NCI-H524 treated with DMSO at 0.1 percent for 48 hours (cell line): ENCODE results near the gene ARL4C.

ENCODE experiments used
- DNase-seq: peaks from one replicate; lab custom pipeline; 2025; lab: John Stamatoyannopoulos, UW

Gene ARL4C

DNA sequence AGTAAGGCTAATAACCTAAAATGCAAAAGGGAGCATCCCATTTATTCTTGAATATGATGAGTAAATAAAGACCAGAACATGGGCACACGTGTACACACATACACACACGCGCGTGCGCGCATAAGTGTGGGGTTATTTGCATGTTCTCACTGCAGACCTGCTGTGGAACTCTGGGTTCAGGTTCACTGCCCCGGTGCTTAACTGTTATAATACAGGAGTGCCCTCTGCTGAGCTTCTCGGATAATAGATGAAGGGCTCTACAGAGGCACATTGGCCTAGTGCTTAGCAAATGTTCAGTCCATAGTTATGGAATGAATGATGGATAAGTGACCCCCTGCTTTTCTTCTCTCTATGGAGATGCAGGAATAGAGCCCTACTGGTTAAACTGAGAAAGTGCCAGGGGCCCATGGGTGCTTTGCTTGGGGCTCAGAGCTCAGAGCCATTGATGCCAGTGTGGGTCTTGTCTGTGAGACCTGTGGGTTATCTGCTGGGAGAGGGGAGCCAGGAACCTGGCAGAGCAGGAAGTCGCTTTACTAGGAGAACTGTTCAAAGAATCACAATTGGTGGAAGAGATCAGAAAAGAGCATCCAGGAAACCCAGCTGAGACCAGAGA lies 3.6 kb upstream of the ARL4C start:
- peak; percentile 31 for DNase-seq

DNA sequence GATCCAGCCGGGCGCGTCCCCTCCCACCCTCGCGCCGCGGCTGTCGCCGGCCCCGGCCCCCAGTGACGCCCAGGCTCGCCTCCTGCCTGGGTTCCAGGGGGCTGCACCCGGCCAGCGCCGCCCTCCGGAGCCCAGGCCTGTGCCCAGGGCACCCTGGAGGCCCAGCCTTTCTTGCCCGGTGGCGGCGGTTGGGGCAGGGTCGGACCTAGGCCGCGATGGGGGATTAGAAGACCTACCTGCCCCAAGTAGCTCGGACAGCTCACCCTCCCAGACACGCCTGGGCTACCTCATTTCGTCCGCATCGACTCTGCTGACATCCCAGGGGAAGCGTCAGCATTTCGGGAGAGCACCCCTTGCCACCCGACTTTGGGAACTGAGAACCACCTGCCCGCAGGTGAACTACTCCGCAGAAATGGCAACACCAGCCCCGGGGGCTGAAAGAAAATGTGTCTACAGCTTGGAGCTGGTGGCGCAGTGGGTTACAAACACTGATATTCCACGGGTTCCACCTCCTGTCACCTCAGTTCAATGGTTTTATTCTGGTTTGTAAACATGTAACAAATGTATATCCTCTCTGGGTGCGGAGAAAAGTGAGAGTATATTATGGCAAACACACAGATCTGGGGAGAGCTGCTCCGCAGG lies 834 bp upstream of the ARL4C start:
- no peak for DNase-seq

- no peak for DNase-seq
Observed at GRCh38 chr2:234496055-234496834, 636 bp downstream of the ARL4C start.

GRCh38 chr2:234495251-234496054 lies 1.4 kb downstream of the ARL4C start:
- DNase-seq, result no peak

GRCh38 chr2:234494361-234495250 lies 2.3 kb downstream of the ARL4C start:
- DNase-seq, result no peak

DNA sequence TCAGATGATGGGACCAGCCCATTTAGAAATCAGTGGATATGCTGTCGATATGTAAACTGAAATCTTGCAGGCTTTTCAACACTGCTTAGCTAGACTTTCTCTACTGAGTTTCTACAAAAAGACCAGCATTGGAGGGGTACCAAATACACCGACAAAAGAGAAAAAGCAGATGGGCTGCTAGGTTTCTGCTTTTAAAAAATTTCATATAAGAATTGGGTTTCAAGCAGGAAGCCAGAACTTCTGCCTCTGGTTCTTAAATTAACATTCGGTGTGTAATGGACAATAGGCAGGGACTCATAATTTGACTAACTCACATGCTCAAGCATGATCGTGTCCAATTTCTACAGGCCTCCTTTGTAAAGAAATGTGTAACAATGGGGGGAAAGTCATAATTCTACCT lies 3.1 kb downstream of the ARL4C start:
- DNase-seq, result no peak

- DNase-seq, result no peak
Observed at GRCh38 chr2:234492717-234493485, 4.0 kb downstream of the ARL4C start.

DNA sequence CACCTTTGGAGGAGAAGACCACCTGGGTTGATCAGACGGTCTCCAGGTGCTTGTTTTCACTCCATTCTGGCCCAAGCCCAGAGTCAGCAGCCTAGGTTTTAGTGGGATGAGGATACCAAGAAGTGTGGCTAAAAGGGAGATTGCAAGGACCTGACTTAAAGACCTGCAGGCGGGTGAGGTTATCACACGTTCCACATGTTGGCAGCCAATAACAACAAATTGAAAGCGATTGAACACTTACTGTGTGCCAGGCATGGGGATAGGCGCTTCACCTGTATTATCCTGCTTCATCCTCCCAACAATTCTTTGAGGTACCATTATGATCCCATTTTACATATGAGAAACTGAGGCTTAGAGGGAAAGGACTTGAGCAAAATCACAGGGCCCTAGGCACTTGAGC lies 5.0 kb downstream of the ARL4C start:
- DNase-seq, result no peak

- DNase-seq, result no peak
Observed at GRCh38 chr2:234491281-234491680, 5.6 kb downstream of the ARL4C start.

- DNase-seq, result no peak
Observed at GRCh38 chr2:234490271-234491091, 6.4 kb downstream of the ARL4C start.

DNA sequence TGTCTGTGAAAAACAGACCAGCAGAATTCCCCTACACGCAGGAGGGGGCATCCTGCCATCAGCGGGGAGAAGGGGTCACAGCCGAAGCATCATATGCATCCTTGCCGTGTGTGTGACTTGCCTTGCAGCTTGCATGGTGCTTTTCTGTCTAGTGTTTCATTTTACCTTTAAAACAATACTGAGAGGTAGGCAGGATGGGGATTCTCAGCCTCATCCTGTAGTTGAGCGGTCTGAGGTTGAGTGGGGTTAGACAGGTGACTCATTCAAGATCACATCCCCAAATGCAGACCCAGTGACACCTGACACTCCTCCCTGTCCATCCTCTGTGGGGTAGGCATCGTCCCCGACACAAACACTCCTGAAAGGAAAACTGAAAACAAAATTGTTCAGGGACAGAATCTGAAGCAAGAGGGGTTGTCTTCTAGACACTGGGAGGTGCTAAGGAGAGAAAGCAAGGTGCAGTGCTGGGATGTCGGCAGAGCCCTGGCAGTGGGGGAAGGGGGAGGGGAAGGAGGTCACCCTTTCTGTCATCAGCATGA lies 7.9 kb downstream of the ARL4C start:
- no peak for DNase-seq

GRCh38 chr2:234488486-234488885 lies 8.4 kb downstream of the ARL4C start:
- DNase-seq, result no peak

DNA sequence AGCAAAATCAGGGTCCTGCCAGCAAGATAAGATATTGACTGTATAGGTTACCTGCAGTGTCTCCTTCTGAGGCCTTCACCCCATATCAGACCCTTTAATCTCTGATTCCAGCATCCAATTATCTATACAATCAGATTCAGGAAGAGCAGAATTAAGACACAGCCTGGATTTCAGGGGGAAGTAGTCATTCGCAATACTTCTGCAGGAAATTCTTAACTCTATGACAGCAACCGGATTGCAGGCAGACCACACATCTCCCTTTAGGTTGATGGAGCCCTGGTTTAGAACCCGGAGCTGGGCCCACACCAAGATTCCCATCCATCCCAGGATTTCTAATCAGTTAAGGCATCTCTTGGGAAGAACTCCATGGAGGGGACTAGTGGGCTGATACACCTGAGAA lies 9.5 kb downstream of the ARL4C start:
- no peak for DNase-seq

DNA sequence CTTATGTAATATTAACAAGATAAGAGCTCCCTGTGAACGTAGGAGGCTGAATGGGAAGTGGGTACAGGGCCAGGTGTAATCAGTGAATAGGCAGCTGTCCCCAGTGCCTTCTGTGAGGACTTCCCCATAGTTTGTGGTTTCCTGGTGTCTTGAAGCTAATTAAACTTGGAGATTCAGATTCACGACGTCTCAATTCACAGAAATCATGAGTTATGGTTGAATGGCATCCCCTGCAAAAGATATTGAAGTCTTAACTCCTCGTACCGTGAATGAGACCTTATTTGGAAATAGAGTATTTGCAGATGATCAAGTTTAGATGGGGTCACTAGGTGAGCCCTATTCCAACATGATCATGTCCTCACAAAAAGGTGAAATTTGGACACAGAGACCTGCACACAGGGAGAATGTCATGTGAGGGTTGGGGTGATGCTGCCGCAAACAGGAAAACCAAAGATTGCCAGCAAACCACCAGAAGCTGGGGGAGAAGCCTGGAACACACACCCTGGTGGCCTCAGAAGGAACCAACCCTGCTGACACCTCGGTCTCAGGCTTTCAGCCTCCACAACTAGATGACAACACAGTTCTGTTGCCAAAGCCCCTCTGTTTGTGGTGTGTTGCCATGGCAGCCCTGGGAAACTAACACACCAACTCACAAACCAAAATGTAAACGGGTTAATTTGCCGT lies 13.2 kb downstream of the ARL4C start:
- DNase-seq, result no peak

GRCh38 chr2:234481301-234481700 lies 15.6 kb downstream of the ARL4C start:
- no peak for DNase-seq

- DNase-seq, result peak; percentile 40
Observed at GRCh38 chr2:234480337-234480736, 16.5 kb downstream of the ARL4C start.

GRCh38 chr2:234479465-234479864 lies 17.4 kb downstream of the ARL4C start:
- no peak for DNase-seq

GRCh38 chr2:234478121-234478858 lies 18.6 kb downstream of the ARL4C start:
- DNase-seq, result no peak
